Stimulated activated CD4-positive, alpha-beta T cell treated with anti-CD3 and anti-CD28 coated beads, Interleukin-4, amount 100 ng/mL, for 4 hours (primary cell): ENCODE measurements around the gene HAPSTR1.
"Not testable (repeated sequence)": the region's sequence is repeated elsewhere in the genome, so short reads cannot be mapped to it uniquely, and the experiment has no call there.

Experiments used
- DNase-seq, 2 experiments: peaks; one replicate each; pipeline ENCODE4 v3.0.0-alpha.2; 2020

The HAPSTR1 gene

GRCh38 chr16:9090960-9091866 lies at the start of gene HAPSTR1:
Gene HAPSTR1, plus strand, starts transcription at chr16:9091644. Its CDS starts 401 bp downstream, at chr16:9092045.
- peak; percentile 98 to 100 for DNase-seq

GRCh38 chr16:9042533-9042932 lies 48.9 kb upstream of the HAPSTR1 start:
- no peak for DNase-seq

GRCh38 chr16:9042964-9043680 lies 48.3 kb upstream of the HAPSTR1 start:
- DNase-seq = no peak

GRCh38 chr16:9045562-9045961 lies 45.9 kb upstream of the HAPSTR1 start:
- DNase-seq = not testable (repeated sequence)

GRCh38 chr16:9046667-9047055 lies 44.8 kb upstream of the HAPSTR1 start:
- DNase-seq = no peak

- peak; percentile 27 to 69 for DNase-seq
These were observed 43.6 kb upstream of the HAPSTR1 start for GRCh38 chr16:9047689-9048301.

- DNase-seq = no peak
These were observed 43.1 kb upstream of the HAPSTR1 start for GRCh38 chr16:9048302-9048700.

GRCh38 chr16:9049241-9049640 lies 42.2 kb upstream of the HAPSTR1 start:
- DNase-seq = no peak

GRCh38 chr16:9050102-9050830 lies 41.2 kb upstream of the HAPSTR1 start:
- no peak for DNase-seq

GRCh38 chr16:9053006-9053601 lies 38.3 kb upstream of the HAPSTR1 start:
- no peak for DNase-seq

- DNase-seq = no peak
These were observed 37.0 kb upstream of the HAPSTR1 start for GRCh38 chr16:9054460-9054859.

- no peak for DNase-seq
These were observed 36.3 kb upstream of the HAPSTR1 start for GRCh38 chr16:9055115-9055514.

GRCh38 chr16:9055661-9056060 lies 35.8 kb upstream of the HAPSTR1 start:
- no peak for DNase-seq

- no peak for DNase-seq
These were observed 35.4 kb upstream of the HAPSTR1 start for GRCh38 chr16:9056061-9056460.

GRCh38 chr16:9058211-9058610 lies 33.2 kb upstream of the HAPSTR1 start:
- no peak for DNase-seq

GRCh38 chr16:9060225-9060624 lies 31.2 kb upstream of the HAPSTR1 start:
- DNase-seq = no peak

GRCh38 chr16:9061358-9061813 lies 30.1 kb upstream of the HAPSTR1 start:
- DNase-seq = no peak

- no peak for DNase-seq
These were observed 29.1 kb upstream of the HAPSTR1 start for GRCh38 chr16:9062301-9062700.

GRCh38 chr16:9065077-9065476 lies 26.4 kb upstream of the HAPSTR1 start:
- no peak for DNase-seq

GRCh38 chr16:9068886-9069285 lies 22.6 kb upstream of the HAPSTR1 start:
- no peak for DNase-seq

GRCh38 chr16:9070254-9070653 lies 21.2 kb upstream of the HAPSTR1 start:
- no peak for DNase-seq

GRCh38 chr16:9071377-9071776 lies 20.1 kb upstream of the HAPSTR1 start:
- no peak for DNase-seq
